Vagina (tissue), 2 donors: ENCODE results near the gene SMURF2. TPM values are rescaled to one million over a fixed set of nuclear protein-coding genes. Genes with fewer than 3 reads are reported as not detected.

Experiments
- DNase-seq, 2 donors: peaks; one replicate each; pipeline ENCODE4 v3.0.0-alpha.2; 2017; ENCODE audit errors: extremely low spot score in 2 of 2
- H3K27ac ChIP-seq: fragments of 200-600 bp; sonication (generic); one replicate; pipeline ENCODE4 v1.5.1; 2019
- H3K27me3 ChIP-seq: fragments of 200-600 bp; sonication (generic); one replicate; pipeline ENCODE4 v1.5.1; 2019
- H3K36me3 ChIP-seq, 2 donors: fragments of 200-600 bp; sonication (generic); one replicate each; pipeline ENCODE4 v1.5.1; 2017 to 2019
- H3K4me1 ChIP-seq: fragments of 200-600 bp; sonication (generic); one replicate; pipeline ENCODE4 v1.5.1; 2019
- H3K4me3 ChIP-seq, 2 donors: fragments of 200-600 bp; sonication (generic); 1 replicate in 1 of 2; 2 replicates in 1 of 2; pipeline ENCODE4 v1.5.1; 2016 to 2019
- H3K9me3 ChIP-seq: fragments of 200-600 bp; sonication (generic); one replicate; pipeline ENCODE4 v1.5.1; 2019
- CTCF ChIP-seq, 3 experiments: fragments of 450-650 bp in 2 of 3; fragments of 200-600 bp in 1 of 3; sonication (generic) in 1 of 3; IDR thresholded peaks; one replicate each; pipeline ENCODE4 v1.5.1; 2017 to 2019; ENCODE audit warnings: antibody characterized with exemption in 3 of 3, mild to moderate bottlenecking in 2 of 3, moderate library complexity in 2 of 3
- POLR2A ChIP-seq, 2 donors: fragments of 450-650 bp; IDR thresholded peaks; one replicate each; pipeline ENCODE4 v1.6.1; 2017; ENCODE audit warnings: antibody characterized with exemption in 2 of 2, mild to moderate bottlenecking in 2 of 2, moderate library complexity in 2 of 2
- POLR2AphosphoS5 ChIP-seq, 2 donors: sonication (generic); formaldehyde crosslinking; IDR thresholded peaks; one replicate each; pipeline ENCODE4 v1.9.0; 2017; ENCODE audit warnings: antibody characterized with exemption in 2 of 2, mild to moderate bottlenecking in 2 of 2, low read depth in 1 of 2; ENCODE audit not compliant: insufficient read depth in 1 of 2
- intact Hi-C: fragments of 100-400 bp; cut with DNase I; formaldehyde crosslinking; loops from one replicate; pipeline ENCODE4 v1.15.1; 2023
- total RNA-seq: library from RNA; depleted of rRNA; stranded (reverse); fragments of >200 nt; gene quantifications from one replicate; pipeline ENCODE4 v1.2.3, GENCODE V29; 2016

SMURF2 gene
- total RNA-seq, 1 donor from 2014 or later: 19.9 TPM

GRCh38 chr17:64634218-64634617 lies 27.9 kb downstream of the SMURF2 start:
- Histone ChIP-seq H3K4me1 (peaks cover 60% of the 10 kb centered on the region), H3K27me3 (no peaks in the 10 kb centered on the region), H3K36me3 (no peaks in the 10 kb centered on the region), H3K9me3 (no peaks in the 10 kb centered on the region), H3K27ac (no peak overlapping the region), H3K4me3 (no peak overlapping the region)
- TF ChIP-seq POLR2AphosphoS5 (IDR thresholded peaks at IDR 0.05; ENCODE audit: insufficient read depth in 1 of 2, low read depth in 1 of 2) (no peak), POLR2A (IDR thresholded peaks at IDR 0.05) (no peak), CTCF (IDR thresholded peaks at IDR 0.05) (no peak)
- intact Hi-C loops: no loop called here
- no peak for DNase-seq

DNA sequence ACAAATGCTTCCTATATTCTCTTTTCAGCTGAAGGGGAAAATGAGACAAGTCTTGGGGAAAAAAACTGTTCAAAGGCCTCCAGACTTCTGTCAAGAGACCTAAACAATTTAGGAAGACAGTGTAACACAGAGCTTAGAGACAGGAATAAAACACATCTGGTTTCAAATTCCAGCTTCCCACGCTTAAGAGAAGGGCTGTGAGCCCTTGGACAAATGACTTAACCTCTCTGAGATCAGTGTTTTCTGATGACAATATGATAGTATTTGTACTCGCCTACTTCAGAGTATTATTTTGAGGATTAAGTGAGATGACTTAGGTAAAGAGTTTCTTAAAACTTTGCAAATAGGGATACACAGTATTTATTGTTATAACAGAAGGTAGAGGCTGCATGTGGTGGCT lies 29.5 kb downstream of the SMURF2 start:
- no peak for DNase-seq
- H3K9me3 ChIP-seq: no peaks in the 10 kb centered on the region
- no peaks in the 10 kb centered on the region for H3K36me3 ChIP-seq
- H3K4me1 ChIP-seq: peaks cover 76% of the 10 kb centered on the region
- intact Hi-C loops: no loop called here
- TF ChIP-seq CTCF (IDR thresholded peaks at IDR 0.05) (no peak), POLR2AphosphoS5 (IDR thresholded peaks at IDR 0.05; ENCODE audit: insufficient read depth in 1 of 2, low read depth in 1 of 2) (no peak), POLR2A (IDR thresholded peaks at IDR 0.05) (no peak)
- no peak overlapping the region for H3K4me3 ChIP-seq
- H3K27ac ChIP-seq: no peak overlapping the region
- H3K27me3 ChIP-seq: no peaks in the 10 kb centered on the region

- intact Hi-C loops: no loop called here
- no peak overlapping the region for H3K4me3 ChIP-seq
- H3K27me3 ChIP-seq: no peaks in the 10 kb centered on the region
- no peak overlapping the region for H3K27ac ChIP-seq
- peaks cover 80% of the 10 kb centered on the region for H3K4me1 ChIP-seq
- H3K9me3 ChIP-seq: no peaks in the 10 kb centered on the region
- no peak for DNase-seq
- no peak for TF ChIP-seq POLR2AphosphoS5 (IDR thresholded peaks at IDR 0.05; ENCODE audit: insufficient read depth in 1 of 2, low read depth in 1 of 2)
- no peaks in the 10 kb centered on the region for H3K36me3 ChIP-seq
These were observed 29.9 kb downstream of the SMURF2 start for GRCh38 chr17:64632194-64632593.

- no peak for DNase-seq
- no peaks in the 10 kb centered on the region for H3K36me3 ChIP-seq
- intact Hi-C loops: no loop called here
- no peak overlapping the region for H3K4me3 ChIP-seq
- no peaks in the 10 kb centered on the region for H3K9me3 ChIP-seq
- no peaks in the 10 kb centered on the region for H3K27me3 ChIP-seq
- no peak overlapping the region for H3K27ac ChIP-seq
- no peak for TF ChIP-seq POLR2A (IDR thresholded peaks at IDR 0.05)
- no peak for TF ChIP-seq POLR2AphosphoS5 (IDR thresholded peaks at IDR 0.05; ENCODE audit: insufficient read depth in 1 of 2, low read depth in 1 of 2)
- TF ChIP-seq CTCF (IDR thresholded peaks at IDR 0.05): no peak
- H3K4me1 ChIP-seq: peaks cover 87% of the 10 kb centered on the region
These were observed 31.5 kb downstream of the SMURF2 start for GRCh38 chr17:64630309-64631223.

DNA sequence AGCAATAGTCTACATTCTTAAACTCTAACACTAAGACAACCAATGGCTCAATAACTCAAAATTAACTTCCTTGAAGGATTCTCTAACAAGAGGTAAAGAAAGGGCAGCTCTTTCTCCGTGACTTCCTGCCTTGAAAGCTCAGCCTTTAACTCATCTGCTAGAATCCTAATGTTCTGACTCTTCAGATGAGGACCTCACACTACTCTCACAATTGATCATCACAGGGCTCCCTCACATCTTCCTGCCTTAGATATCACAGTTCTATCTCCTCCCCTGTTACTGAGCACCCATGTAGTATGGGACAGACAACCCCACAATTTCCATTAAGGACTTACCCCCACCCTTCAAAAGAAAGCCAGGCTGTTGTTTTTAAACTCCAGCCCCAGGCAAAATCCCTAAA lies 33.5 kb downstream of the SMURF2 start:
- TF ChIP-seq POLR2A (IDR thresholded peaks at IDR 0.05): no peak
- no peak for TF ChIP-seq CTCF (IDR thresholded peaks at IDR 0.05)
- no peak for TF ChIP-seq POLR2AphosphoS5 (IDR thresholded peaks at IDR 0.05; ENCODE audit: insufficient read depth in 1 of 2, low read depth in 1 of 2)
- H3K4me3 ChIP-seq: no peak overlapping the region
- H3K9me3 ChIP-seq: no peaks in the 10 kb centered on the region
- H3K36me3 ChIP-seq: no peaks in the 10 kb centered on the region
- no peak overlapping the region for H3K27ac ChIP-seq
- intact Hi-C loops: no loop called here
- no peaks in the 10 kb centered on the region for H3K27me3 ChIP-seq
- peaks cover 75% of the 10 kb centered on the region for H3K4me1 ChIP-seq
- no peak for DNase-seq
